Non-pigmented ciliary epithelial cell (primary cell): ENCODE data around the gene MFRP.

ENCODE experiments used
- DNase-seq: peaks from one replicate; pipeline ENCODE4 v3.0.0-alpha.2; 2010; ENCODE audit warnings: low read depth

The MFRP gene

DNA sequence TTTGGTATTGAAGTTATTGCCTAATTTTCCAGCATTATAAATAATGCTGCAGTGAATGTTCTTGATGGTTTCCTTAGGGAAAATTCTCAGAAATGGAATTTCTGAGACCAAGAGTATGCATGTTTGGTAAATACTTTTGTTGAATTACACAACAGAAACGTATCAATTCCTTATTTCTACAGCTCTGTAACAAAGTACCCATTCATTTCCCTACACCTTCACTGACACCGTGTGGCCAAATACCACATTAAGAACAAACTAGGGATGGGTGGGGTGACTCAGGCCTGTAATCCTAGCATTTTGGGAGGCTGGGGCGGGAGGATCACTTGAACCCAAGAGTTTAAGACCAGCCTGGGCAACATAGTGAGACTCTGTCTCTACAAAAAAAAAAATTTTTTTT, 51.3 kb downstream of the MFRP start:
- no peak for DNase-seq

DNA sequence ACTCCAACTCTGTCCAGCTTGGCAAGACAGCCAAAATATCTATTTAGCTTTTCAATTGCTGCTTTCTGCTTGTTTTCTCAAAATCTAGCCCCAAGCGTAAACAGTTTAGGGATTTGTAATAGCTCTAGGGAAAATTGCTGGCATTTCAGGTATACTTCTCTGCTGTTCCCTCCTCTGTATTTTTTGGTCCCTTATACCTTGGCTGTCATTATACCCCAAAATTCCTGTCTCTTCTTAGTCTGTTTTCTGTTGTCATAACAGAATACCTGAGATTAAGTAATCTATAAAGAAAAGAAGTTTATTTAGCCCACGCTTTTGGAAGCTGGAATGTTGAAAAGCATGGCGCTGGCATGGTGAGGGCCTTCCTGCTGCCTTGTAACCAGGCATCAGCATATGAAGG, 53.0 kb downstream of the MFRP start:
- DNase-seq: no peak

DNA sequence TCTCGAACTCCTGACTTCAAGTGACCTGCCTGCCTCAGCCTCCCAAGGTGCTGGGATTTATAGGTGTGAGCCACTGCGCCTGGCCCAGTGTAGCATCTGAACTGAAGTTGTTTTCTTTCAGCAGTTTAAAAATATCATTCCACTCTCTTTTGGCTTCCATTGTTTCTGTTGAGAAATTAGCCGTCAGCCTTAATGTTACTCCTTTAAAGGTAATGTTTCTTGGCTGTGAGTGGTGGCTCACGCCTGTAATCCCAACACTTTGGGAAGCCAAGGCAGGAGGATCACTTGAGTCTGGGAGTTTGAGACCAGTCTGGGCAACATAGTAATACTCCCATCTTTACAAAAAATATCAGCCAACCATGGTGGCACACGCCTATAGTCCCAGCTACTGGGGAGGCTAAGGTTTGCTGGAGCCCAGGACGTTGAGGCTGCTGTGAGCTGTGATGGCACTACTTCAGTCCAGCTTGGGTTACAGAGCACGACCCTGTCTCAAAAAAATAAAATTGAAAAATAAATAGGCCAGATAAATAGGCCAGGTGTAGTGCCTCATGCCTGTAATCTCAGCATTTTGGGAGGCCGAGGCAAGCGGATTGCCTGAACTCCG, 55.5 kb downstream of the MFRP start:
- no peak for DNase-seq
